NK-92 (cell line): Measurements from ENCODE around the gene EHD1.

Source experiments
- DNase-seq: peaks from one replicate; lab custom pipeline; 2025; ENCODE audit not compliant: unreplicated experiment; lab: John Stamatoyannopoulos, UW

Gene EHD1

GRCh38 chr11:64875369-64876228 lies 2.8 kb downstream of the EHD1 start:
- no peak for DNase-seq

GRCh38 chr11:64874308-64875240 lies 3.8 kb downstream of the EHD1 start:
- no peak for DNase-seq

- no peak for DNase-seq
These were observed 5.5 kb downstream of the EHD1 start for GRCh38 chr11:64872790-64873488.

GRCh38 chr11:64871492-64871891 lies 6.9 kb downstream of the EHD1 start:
- no peak for DNase-seq

GRCh38 chr11:64870893-64871466 lies 7.4 kb downstream of the EHD1 start:
- DNase-seq, result no peak

GRCh38 chr11:64870176-64870892 lies 8.1 kb downstream of the EHD1 start:
- DNase-seq, result no peak

GRCh38 chr11:64869571-64870175 lies 8.7 kb downstream of the EHD1 start:
- DNase-seq, result no peak

GRCh38 chr11:64868904-64869570 lies 9.4 kb downstream of the EHD1 start:
- DNase-seq, result no peak

GRCh38 chr11:64867748-64868462 lies 10.5 kb downstream of the EHD1 start:
- no peak for DNase-seq

GRCh38 chr11:64866173-64866491 lies 12.3 kb downstream of the EHD1 start:
- DNase-seq, result no peak

GRCh38 chr11:64865286-64866172 lies 12.9 kb downstream of the EHD1 start:
- no peak for DNase-seq

GRCh38 chr11:64864473-64865285 lies 13.7 kb downstream of the EHD1 start:
- DNase-seq, result no peak

- no peak for DNase-seq
These were observed 14.3 kb downstream of the EHD1 start for GRCh38 chr11:64864135-64864472.

GRCh38 chr11:64863391-64864060 lies 14.9 kb downstream of the EHD1 start:
- no peak for DNase-seq

GRCh38 chr11:64862987-64863390 lies 15.4 kb downstream of the EHD1 start:
- DNase-seq, result no peak

- DNase-seq, result no peak
These were observed 17.0 kb downstream of the EHD1 start for GRCh38 chr11:64861227-64861975.
